ENCODE measurements around the gene POLD2. TPM values are rescaled to one million over a fixed set of nuclear protein-coding genes. Genes with fewer than 3 reads are reported as not detected.

POLD2 gene
- total and polyA plus RNA-seq, 2 donors (not counting 3 experiments of a cell fraction or from before 2014, with no cell fraction given) = 96.5 to 122 TPM

DNA sequence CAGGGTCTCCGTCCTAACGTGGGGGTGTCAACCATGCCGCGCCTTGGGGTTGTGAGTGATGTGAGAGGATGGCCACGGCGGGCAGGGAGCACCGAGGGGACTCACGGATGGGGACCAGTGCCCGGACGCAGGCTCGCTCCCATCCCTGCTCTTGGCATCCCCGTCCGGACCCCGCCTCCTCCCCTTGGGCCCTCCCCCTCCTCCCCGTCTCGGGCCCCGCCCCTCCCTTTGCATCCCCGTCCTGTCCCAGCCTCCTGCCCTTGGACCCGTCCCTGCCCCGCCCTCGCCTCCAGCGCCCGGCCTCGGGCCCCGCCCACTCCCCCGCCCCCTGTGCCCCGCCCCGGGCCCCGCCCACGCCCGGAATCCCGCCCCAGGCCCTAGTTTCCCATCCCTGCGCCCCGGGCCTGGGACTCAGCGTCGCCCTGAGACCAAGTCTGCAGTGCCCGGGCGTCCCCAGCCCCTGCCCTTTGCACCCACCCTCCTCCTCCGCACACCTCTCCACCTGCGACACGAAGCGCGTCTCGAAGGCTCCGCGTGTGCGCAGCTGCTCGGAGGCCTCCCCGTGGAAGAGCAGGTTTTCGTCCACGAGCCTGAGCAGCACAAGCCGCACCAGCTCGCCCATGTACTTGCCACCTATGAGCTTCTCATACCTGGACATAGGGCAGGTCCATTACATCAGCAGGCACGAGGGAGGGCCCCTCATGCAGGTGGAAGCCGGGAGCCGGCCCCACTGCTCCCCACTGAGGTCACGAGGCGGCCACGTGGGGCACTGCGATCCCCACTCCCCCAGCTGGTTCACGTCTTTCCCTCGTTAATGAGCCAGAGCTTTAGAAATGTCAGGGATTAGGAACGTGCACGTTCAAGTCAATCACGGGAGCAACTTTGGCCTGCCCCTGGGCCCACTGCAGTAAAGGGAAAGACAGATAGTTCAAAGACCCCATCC is 22.9 kb upstream of the POLD2 start:
- POLR2A ChIA-PET = interaction anchor here (0.6 kb wide), 1 partner anchor 31 kb away, joined by 3 read pairs; no protein-coding TSS in a partner anchor
- CTCF ChIA-PET = interaction anchor here (0.8 to 1.4 kb wide), 3 partner anchors 18 to 27 kb away, joined by 3 to 5 read pairs (median 4); no protein-coding TSS in a partner anchor
- peak; percentile 32 for DNase-seq (ENCODE audit: low read depth, low spot score)
- H2AFZ ChIP-seq (ENCODE audit: low read depth, low read length) = peak overlapping the region; percentile 15
- H3K4me3 ChIP-seq (replicated peaks in 1 of 3; ENCODE audit: insufficient read depth in 1 of 3, low read depth in 1 of 3, low read length in 3 of 3) = peak overlapping the region in 1 of 3 experiments; percentile 17
- H4K20me1 ChIP-seq (replicated peaks; ENCODE audit: control insufficient read depth, extremely low read depth, insufficient read depth, low read length) = no peaks in the 10 kb centered on the region
- H3K4me2 ChIP-seq (ENCODE audit: insufficient read depth, low read length) = peak overlapping the region; percentile 5
- H3K9me1 ChIP-seq (replicated peaks; ENCODE audit: control insufficient read depth, extremely low read depth, insufficient read depth, low read length) = no peaks in the 10 kb centered on the region
- H3K9ac ChIP-seq (replicated peaks; ENCODE audit: extremely low read depth, insufficient read depth, low read length) = no peak overlapping the region
- no peaks in the 10 kb centered on the region for H3K79me2 ChIP-seq (ENCODE audit: control insufficient read depth, insufficient read depth, low read length)
- no peaks in the 10 kb centered on the region for H3K4me1 ChIP-seq (ENCODE audit: control insufficient read depth, extremely low read depth, insufficient read depth, low read length)
- TF ChIP-seq EZH2 (IDR thresholded peaks at IDR 0.05; ENCODE audit: borderline replicate concordance, low read depth, low read length, severe bottlenecking) (peak; percentile 4), GATA2 (IDR thresholded peaks at IDR 0.05; ENCODE audit: insufficient read depth, insufficient read length, low read depth, low read length) (no peak)
- no peaks in the 10 kb centered on the region for H3K9me3 ChIP-seq (replicated peaks; ENCODE audit: control insufficient read depth, insufficient read depth, low read length)
- dilution Hi-C loops (cut with MboI; ENCODE audit: extremely low pct_ligation_motif_present, low sequenced_read_pairs) (no loop called here), intact Hi-C loops (cut with micrococcal nuclease) (no loop called here)
- peaks cover 29% of the 10 kb centered on the region in 2 experiments for H3K27me3 ChIP-seq (ENCODE audit: control insufficient read depth in 2 of 2, insufficient read depth in 2 of 2, low read length in 2 of 2)
- no peak overlapping the region for H3K27ac ChIP-seq (ENCODE audit: insufficient read depth, low read depth, low read length)
- no peaks in the 10 kb centered on the region for H3K36me3 ChIP-seq (ENCODE audit: control insufficient read depth in 2 of 2, extremely low read depth in 1 of 2, insufficient read depth in 2 of 2, low read length in 2 of 2)
- no TSS peak for BruUV-seq (replicated peaks)
- FAIRE-seq = no peak

DNA sequence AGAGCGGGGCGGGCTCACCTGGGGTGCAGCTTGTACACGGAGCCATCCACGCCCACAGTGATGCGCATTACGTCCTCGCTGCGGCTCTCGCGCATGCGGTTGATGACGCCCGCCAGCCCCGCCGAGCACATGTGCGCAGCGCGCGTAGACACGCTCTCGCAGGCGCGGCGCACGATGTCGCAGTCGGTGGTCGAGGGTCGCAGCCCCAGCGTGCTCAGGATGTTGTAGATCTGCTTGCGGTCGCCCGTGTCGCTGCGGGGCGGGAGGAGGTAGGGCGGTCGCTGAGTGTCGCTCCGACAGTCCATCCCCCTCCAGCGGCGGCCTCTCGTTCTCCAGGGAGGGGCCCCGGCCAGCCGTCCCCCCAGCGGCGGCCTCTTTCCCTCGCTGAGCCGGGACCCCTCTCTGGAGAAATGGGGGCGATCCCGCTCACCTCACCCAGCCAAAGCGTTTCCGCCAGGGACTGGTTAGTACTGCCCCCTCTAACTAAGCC is 22.2 kb upstream of the POLD2 start:
- no peaks in the 10 kb centered on the region for H4K20me1 ChIP-seq (replicated peaks; ENCODE audit: control insufficient read depth, extremely low read depth, insufficient read depth, low read length)
- no peak overlapping the region for H3K9ac ChIP-seq (replicated peaks; ENCODE audit: extremely low read depth, insufficient read depth, low read length)
- BruUV-seq (replicated peaks) = no TSS peak
- H3K79me2 ChIP-seq (ENCODE audit: control insufficient read depth, insufficient read depth, low read length) = no peaks in the 10 kb centered on the region
- no peak overlapping the region for H3K27ac ChIP-seq (ENCODE audit: insufficient read depth, low read depth, low read length)
- TF ChIP-seq MYC (IDR thresholded peaks at IDR 0.05; ENCODE audit: low read depth, low read length) (no peak), POLR2A (IDR thresholded peaks at IDR 0.05; ENCODE audit: low read depth, low read length) (no peak), EZH2 (IDR thresholded peaks at IDR 0.05; ENCODE audit: borderline replicate concordance, low read depth, low read length, severe bottlenecking) (peak; percentile 83), GATA2 (IDR thresholded peaks at IDR 0.05; ENCODE audit: insufficient read depth, insufficient read length, low read depth, low read length) (no peak), JUN (IDR thresholded peaks at IDR 0.05; ENCODE audit: borderline replicate concordance, insufficient read depth, insufficient read length, low read depth) (no peak), POLR2AphosphoS5 (IDR thresholded peaks at IDR 0.05; ENCODE audit: insufficient read depth, low read depth, low read length) (no peak), FOS (IDR thresholded peaks at IDR 0.05; ENCODE audit: borderline replicate concordance, insufficient read depth, low read length) (no peak)
- TF ChIP-seq, protein P1, sequence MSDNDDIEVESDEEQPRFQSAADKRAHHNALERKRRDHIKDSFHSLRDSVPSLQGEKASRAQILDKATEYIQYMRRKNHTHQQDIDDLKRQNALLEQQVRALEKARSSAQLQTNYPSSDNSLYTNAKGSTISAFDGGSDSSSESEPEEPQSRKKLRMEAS (IDR thresholded peaks at IDR 0.05; ENCODE audit: insufficient read depth, insufficient read length) = peak; percentile 59
- TF ChIP-seq, protein P2, sequence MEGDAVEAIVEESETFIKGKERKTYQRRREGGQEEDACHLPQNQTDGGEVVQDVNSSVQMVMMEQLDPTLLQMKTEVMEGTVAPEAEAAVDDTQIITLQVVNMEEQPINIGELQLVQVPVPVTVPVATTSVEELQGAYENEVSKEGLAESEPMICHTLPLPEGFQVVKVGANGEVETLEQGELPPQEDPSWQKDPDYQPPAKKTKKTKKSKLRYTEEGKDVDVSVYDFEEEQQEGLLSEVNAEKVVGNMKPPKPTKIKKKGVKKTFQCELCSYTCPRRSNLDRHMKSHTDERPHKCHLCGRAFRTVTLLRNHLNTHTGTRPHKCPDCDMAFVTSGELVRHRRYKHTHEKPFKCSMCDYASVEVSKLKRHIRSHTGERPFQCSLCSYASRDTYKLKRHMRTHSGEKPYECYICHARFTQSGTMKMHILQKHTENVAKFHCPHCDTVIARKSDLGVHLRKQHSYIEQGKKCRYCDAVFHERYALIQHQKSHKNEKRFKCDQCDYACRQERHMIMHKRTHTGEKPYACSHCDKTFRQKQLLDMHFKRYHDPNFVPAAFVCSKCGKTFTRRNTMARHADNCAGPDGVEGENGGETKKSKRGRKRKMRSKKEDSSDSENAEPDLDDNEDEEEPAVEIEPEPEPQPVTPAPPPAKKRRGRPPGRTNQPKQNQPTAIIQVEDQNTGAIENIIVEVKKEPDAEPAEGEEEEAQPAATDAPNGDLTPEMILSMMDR (IDR thresholded peaks at IDR 0.05; ENCODE audit: extremely low read depth in 1 of 2, insufficient read depth in 1 of 2, low read depth in 1 of 2, low read length in 2 of 2) = no peak
- peaks cover 29% of the 10 kb centered on the region in 2 experiments for H3K27me3 ChIP-seq (ENCODE audit: control insufficient read depth in 2 of 2, insufficient read depth in 2 of 2, low read length in 2 of 2)
- POLR2A ChIA-PET = no interaction called here
- peak overlapping the region; percentile 15 for H2AFZ ChIP-seq (ENCODE audit: low read depth, low read length)
- H3K4me3 ChIP-seq (replicated peaks in 1 of 3; ENCODE audit: insufficient read depth in 1 of 3, low read depth in 1 of 3, low read length in 3 of 3) = peak overlapping the region in 1 of 3 experiments; percentile 17
- no peaks in the 10 kb centered on the region for H3K4me1 ChIP-seq (ENCODE audit: control insufficient read depth, extremely low read depth, insufficient read depth, low read length)
- FAIRE-seq (no peak), DNase-seq (ENCODE audit: low read depth, low spot score) (no peak)
- dilution Hi-C loops (cut with MboI; ENCODE audit: extremely low pct_ligation_motif_present, low sequenced_read_pairs) = no loop called here
- no peaks in the 10 kb centered on the region for H3K9me3 ChIP-seq (replicated peaks; ENCODE audit: control insufficient read depth, insufficient read depth, low read length)
- CTCF ChIA-PET = interaction anchor here (1.1 kb wide), 1 partner anchor 106 kb away, joined by 3 read pairs; no protein-coding TSS in a partner anchor
- peak overlapping the region; percentile 5 for H3K4me2 ChIP-seq (ENCODE audit: insufficient read depth, low read length)
- intact Hi-C loops (cut with micrococcal nuclease) = no loop called here
- H3K9me1 ChIP-seq (replicated peaks; ENCODE audit: control insufficient read depth, extremely low read depth, insufficient read depth, low read length) = no peaks in the 10 kb centered on the region
- H3K36me3 ChIP-seq (ENCODE audit: control insufficient read depth in 2 of 2, extremely low read depth in 1 of 2, insufficient read depth in 2 of 2, low read length in 2 of 2) = no peaks in the 10 kb centered on the region
